SU-DHL-6 (cell line): ENCODE results near the gene RASGRP2.

ENCODE experiments used
- CTCF ChIP-seq: fragments of 200-600 bp; sonication (generic); IDR thresholded peaks from one replicate; pipeline ENCODE4 v1.5.1; 2017; ENCODE audit warnings: antibody characterized with exemption, mild to moderate bottlenecking, low read length, moderate library complexity; ENCODE audit not compliant: insufficient read depth, poor library complexity, severe bottlenecking
- EZH2phosphoT487 ChIP-seq: fragments of 200-600 bp; sonication (generic), shearing (Covaris generic); conservative IDR thresholded peaks from 2 replicates; pipeline ENCODE4 v1.6.1; 2018; ENCODE audit warnings: mild to moderate bottlenecking, antibody characterized with exemption, low read length, moderate library complexity, mixed read lengths

GRCh38 chr11:64696045-64696444, 47.9 kb downstream of the RASGRP2 start:
- TF ChIP-seq CTCF (no peak), EZH2phosphoT487 (no peak)
